H1 (cell line): Measurements from ENCODE around the gene INPP5B. TPM values are rescaled to one million over a fixed set of nuclear protein-coding genes. Genes with fewer than 3 reads are reported as not detected.
"Not testable (repeated sequence)": the region's sequence is repeated elsewhere in the genome, so short reads cannot be mapped to it uniquely, and the experiment has no call there.

Experiments used
- CTCF ChIA-PET: fragments of 300-600 bp; sonication (Branson Sonifier 250); formaldehyde crosslinking; loops from one replicate; lab custom pipeline; 2021; ENCODE audit not compliant: partially characterized antibody; lab: Charles Lee
- POLR2A ChIA-PET: fragments of 300-600 bp; sonication (Branson Sonifier 250); formaldehyde crosslinking; loops from one replicate; lab custom pipeline; 2021; ENCODE audit warnings: inconsistent platforms; ENCODE audit not compliant: partially characterized antibody; lab: Charles Lee
- DNase-seq, 2 experiments: peaks; one replicate each; pipeline versions ENCODE4 v3.0.0 to v3.0.0-alpha.2; 2010 to 2022; ENCODE audit warnings: low spot score in 2 of 2, low read depth in 1 of 2, mixed read lengths in 1 of 2
- FAIRE-seq: peaks from 2 replicates; lab custom pipeline; 2011; peaks lifted over from hg19 to GRCh38; lab: Jason Lieb, UNC
- H2AFZ ChIP-seq: 2 replicates; pipeline ENCODE4 v1.8.1; 2012; ENCODE audit warnings: low read length, inconsistent platforms
- H2AK5ac ChIP-seq: 2 replicates; pipeline ENCODE4 v1.6.1; 2013; ENCODE audit warnings: low read depth, low read length
- H2BK120ac ChIP-seq: replicated peaks from 2 replicates; pipeline ENCODE3; 2013; ENCODE audit warnings: low read depth, low read length, inconsistent platforms
- H2BK12ac ChIP-seq: 2 replicates; pipeline ENCODE4 v1.6.1; 2013; ENCODE audit warnings: low read depth, low read length
- H2BK15ac ChIP-seq: 2 replicates; pipeline ENCODE4 v1.6.1; 2013; ENCODE audit warnings: low read length
- H2BK20ac ChIP-seq: 2 replicates; pipeline ENCODE4 v1.6.1; 2013; ENCODE audit warnings: low read length
- H2BK5ac ChIP-seq: 2 replicates; pipeline ENCODE4 v1.6.1; 2013; ENCODE audit warnings: low read depth, low read length
- H3K14ac ChIP-seq: 2 replicates; pipeline ENCODE4 v1.6.1; 2013; ENCODE audit warnings: inconsistent platforms; ENCODE audit not compliant: insufficient read length
- H3K18ac ChIP-seq: 2 replicates; pipeline ENCODE4 v1.6.1; 2013; ENCODE audit warnings: low read length; ENCODE audit errors: extremely low read depth
- H3K23ac ChIP-seq: 2 replicates; pipeline ENCODE4 v1.6.1; 2013; ENCODE audit warnings: inconsistent platforms; ENCODE audit not compliant: insufficient read length
- H3K23me2 ChIP-seq: 2 replicates; pipeline ENCODE4 v1.6.1; 2013; ENCODE audit warnings: low read depth, low read length
- H3K27ac ChIP-seq: 2 replicates; pipeline ENCODE4 v1.6.1; 2011; ENCODE audit warnings: low read depth, low read length, inconsistent platforms
- H3K27me3 ChIP-seq, 4 experiments: replicated peaks in 1 of 4; 1 replicate in 1 of 4; 2 replicates in 3 of 4; pipeline versions ENCODE4 v1.6.1 to v1.8.1; 2011 to 2013; ENCODE audit warnings: low read length in 3 of 4, mild to moderate bottlenecking in 3 of 4, inconsistent platforms in 2 of 4, mixed read lengths in 2 of 4, moderate library complexity in 1 of 4; ENCODE audit not compliant: control insufficient read depth in 3 of 4, insufficient read depth in 3 of 4; ENCODE audit errors: extremely low read depth in 1 of 4
- H3K36me3 ChIP-seq, 4 experiments: 2 replicates each; pipeline versions ENCODE4 v1.6.1 to v1.8.1; 2011 to 2013; ENCODE audit warnings: mild to moderate bottlenecking in 4 of 4, low read length in 3 of 4, moderate library complexity in 2 of 4, control low read depth in 1 of 4, inconsistent platforms in 1 of 4; ENCODE audit not compliant: insufficient read depth in 4 of 4, control insufficient read depth in 2 of 4
- H3K4ac ChIP-seq: replicated peaks from 2 replicates; pipeline ENCODE3; 2013; ENCODE audit warnings: low read length, low read depth, mixed read lengths, inconsistent platforms; ENCODE audit not compliant: insufficient read length
- H3K4me1 ChIP-seq, 4 experiments: replicated peaks in 1 of 4; 1 replicate in 1 of 4; 2 replicates in 3 of 4; pipeline versions ENCODE4 v1.6.1 to v1.8.1; 2011 to 2013; ENCODE audit warnings: low read length in 3 of 4, inconsistent platforms in 2 of 4, mixed read lengths in 1 of 4; ENCODE audit not compliant: insufficient read depth in 4 of 4, control insufficient read depth in 3 of 4
- H3K4me2 ChIP-seq, 2 experiments: 2 replicates each; pipeline versions ENCODE4 v1.6.1 to v1.8.1; 2011 to 2013; ENCODE audit warnings: low read depth in 2 of 2, low read length in 2 of 2, control low read depth in 1 of 2, inconsistent platforms in 1 of 2, mild to moderate bottlenecking in 1 of 2; ENCODE audit not compliant: insufficient read depth in 1 of 2
- H3K4me3 ChIP-seq, 4 experiments: fragments of 200-600, 300-600 bp in 1 of 4; sonication (generic), shearing (Covaris generic), sonication (Bioruptor Twin) in 1 of 4; 2 replicates each; pipeline versions ENCODE4 v1.5.1 to v1.8.1; 2011 to 2016; ENCODE audit warnings: low read length in 4 of 4, low read depth in 3 of 4, control low read depth in 2 of 4, inconsistent platforms in 2 of 4, mild to moderate bottlenecking in 2 of 4, mixed read lengths in 1 of 4, moderate library complexity in 1 of 4; ENCODE audit not compliant: insufficient read depth in 2 of 4; ENCODE audit errors: extremely low read depth in 1 of 4
- H3K56ac ChIP-seq: replicated peaks from 2 replicates; pipeline ENCODE3; 2013; ENCODE audit warnings: low read depth, mild to moderate bottlenecking, mixed read lengths, low read length, inconsistent platforms; ENCODE audit not compliant: insufficient read length
- H3K79me1 ChIP-seq: 2 replicates; pipeline ENCODE4 v1.6.1; 2013; ENCODE audit warnings: low read depth, low read length, control low read depth
- H3K79me2 ChIP-seq, 2 experiments: 2 replicates each; pipeline versions ENCODE4 v1.6.1 to v1.8.1; 2012 to 2013; ENCODE audit warnings: low read length in 2 of 2, mild to moderate bottlenecking in 2 of 2, inconsistent platforms in 1 of 2; ENCODE audit not compliant: insufficient read depth in 2 of 2, control insufficient read depth in 1 of 2
- H3K9ac ChIP-seq, 4 experiments: replicated peaks in 1 of 4; 1 replicate in 1 of 4; 2 replicates in 3 of 4; pipeline versions ENCODE4 v1.6.1 to v1.8.1; 2011 to 2013; ENCODE audit warnings: low read depth in 3 of 4, low read length in 3 of 4, control low read depth in 2 of 4, mild to moderate bottlenecking in 2 of 4, moderate library complexity in 2 of 4, inconsistent platforms in 1 of 4; ENCODE audit errors: extremely low read depth in 1 of 4
- H3K9me3 ChIP-seq, 2 experiments: 2 replicates each; pipeline versions ENCODE4 v1.6.1 to v1.8.1; 2012 to 2013; ENCODE audit warnings: mild to moderate bottlenecking in 2 of 2, moderate library complexity in 2 of 2, control low read depth in 1 of 2, inconsistent platforms in 1 of 2, low read depth in 1 of 2, low read length in 1 of 2, mixed read lengths in 1 of 2; ENCODE audit not compliant: insufficient read depth in 2 of 2
- H4K20me1 ChIP-seq, 2 experiments: replicated peaks in 1 of 2; 2 replicates each; pipeline versions ENCODE3 to v1.8.1; 2011 to 2013; ENCODE audit warnings: inconsistent platforms in 2 of 2, low read length in 2 of 2, mild to moderate bottlenecking in 1 of 2; ENCODE audit not compliant: insufficient read depth in 2 of 2, control insufficient read depth in 1 of 2
- H4K5ac ChIP-seq: 2 replicates; pipeline ENCODE4 v1.6.1; 2013; ENCODE audit warnings: low read length, low read depth, mixed read lengths, inconsistent platforms; ENCODE audit not compliant: insufficient read length
- H4K8ac ChIP-seq: 2 replicates; pipeline ENCODE4 v1.8.0; 2013; ENCODE audit warnings: mild to moderate bottlenecking, moderate library complexity, low read length, inconsistent platforms; ENCODE audit not compliant: insufficient read depth; ENCODE audit errors: extremely low read depth
- H4K91ac ChIP-seq: replicated peaks from 2 replicates; pipeline ENCODE3; 2013; ENCODE audit warnings: low read length, mixed read lengths, inconsistent platforms; ENCODE audit not compliant: insufficient read length
- WGBS, 2 experiments: shearing (Covaris generic) in 1 of 2; methylation state at CpG; one replicate each; pipeline versions ENCODE4 v1.1.6 to v1.1.7; 2013 to 2015; ENCODE audit warnings: low lambda C conversion rate in 2 of 2, mixed read lengths in 2 of 2, inconsistent platforms in 1 of 2, low coverage in 1 of 2, missing lambda C conversion rate in 1 of 2; ENCODE audit not compliant: insufficient replicate concordance in 2 of 2, insufficient coverage in 1 of 2, insufficient read length in 1 of 2; ENCODE audit errors: extremely low coverage in 1 of 2, missing lambda C conversion rate in 1 of 2; 5-methylcytosine and 5-hydroxymethylcytosine counted together
- polyA plus RNA-seq, 7 experiments: library from polyadenylated mRNA; depleted of rRNA in 3 of 7; stranded (reverse) in 5 of 7; unstranded in 2 of 7; fragments of >200 nt in 5 of 7; fragments of 200-250 nt in 2 of 7; gene quantifications; 1 replicate in 5 of 7; 2 replicates in 1 of 7; 4 replicates in 1 of 7; pipeline versions ENCODE4 v1.2.1 to v1.2.3, GENCODE V29; 2011 to 2013; ENCODE audit warnings: missing spikeins in 2 of 7, mixed read lengths in 2 of 7
- total RNA-seq: library from RNA; stranded (reverse); fragmentation: NEBNext Ultra II Directional; extraction: Animal tissue kit (Norgen Biotek cat#: 25700); gene quantifications from 2 replicates; pipeline ENCODE4 v1.2.1, GENCODE V29; 2021

The INPP5B gene
- total and polyA plus RNA-seq, 2 of the 8 experiments (the other 6 are each of a cell fraction or from before 2014, with no cell fraction given): 14.0 to 23.7 TPM

DNA sequence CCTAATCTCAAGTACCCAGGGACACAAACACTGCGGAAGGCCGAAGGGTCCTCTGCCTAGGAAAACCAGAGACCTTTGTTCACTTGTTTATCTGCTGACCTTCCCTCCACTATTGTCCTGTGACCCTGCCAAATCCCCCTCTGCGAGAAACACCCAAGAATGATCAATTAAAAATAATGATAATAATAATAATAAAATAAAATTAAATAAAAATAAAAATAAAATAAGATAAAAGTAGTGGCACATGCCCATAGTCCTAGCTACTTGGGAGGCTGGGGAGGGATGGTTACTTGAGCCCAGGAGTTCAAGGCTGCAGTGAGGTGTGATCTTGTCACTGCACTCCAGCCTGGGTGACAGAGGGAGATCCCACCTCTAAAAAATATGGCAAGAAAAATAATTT lies 49.3 kb downstream of the INPP5B start:
- H2BK15ac ChIP-seq, H4K20me1 ChIP-seq, H3K4me1 ChIP-seq, H2BK20ac ChIP-seq, H3K23me2 ChIP-seq, H2BK120ac ChIP-seq, POLR2A ChIA-PET, H3K18ac ChIP-seq, H3K56ac ChIP-seq, H2BK5ac ChIP-seq, H3K4me2 ChIP-seq, H3K9ac ChIP-seq, H3K27ac ChIP-seq, H2BK12ac ChIP-seq, H2AFZ ChIP-seq, H3K14ac ChIP-seq, H4K8ac ChIP-seq, H4K5ac ChIP-seq, H3K9me3 ChIP-seq, H3K27me3 ChIP-seq, DNase-seq, H3K36me3 ChIP-seq, H3K4me3 ChIP-seq, H3K79me1 ChIP-seq, H3K23ac ChIP-seq, H3K4ac ChIP-seq, FAIRE-seq, H2AK5ac ChIP-seq, H4K91ac ChIP-seq, H3K79me2 ChIP-seq: not testable (repeated sequence)
- CTCF ChIA-PET: interaction anchor here (0.6 kb wide), 1 partner anchor 52 kb away, joined by 3 read pairs; no protein-coding TSS in a partner anchor
- 80% methylated on average over 1 of the region's 3 CpGs; no CpG with 5 or more reads in 1 of the 2 experiments for WGBS, 2 experiments
